ENCODE results near the gene OR52I1. TPM values are rescaled to one million over a fixed set of nuclear protein-coding genes. Genes with fewer than 3 reads are reported as not detected.

Gene OR52I1
- total RNA-seq, 1 donor from 2014 or later, result 0.27 TPM

GRCh38 chr11:4637662-4638047 lies 43.8 kb downstream of the OR52I1 start:
- no peak overlapping the region for H3K27ac Mint-ChIP-seq (ENCODE audit: unreplicated experiment)
- no peak for DNase-seq
- no peaks in the 10 kb centered on the region for H3K27me3 Mint-ChIP-seq (ENCODE audit: unreplicated experiment)
- H3K4me1 Mint-ChIP-seq (ENCODE audit: low read depth, unreplicated experiment), result peaks cover 1% of the 10 kb centered on the region
- TF ChIP-seq CTCF (IDR thresholded peaks at IDR 0.05; ENCODE audit: partially characterized antibody, unreplicated experiment), result no peak
- no peaks in the 10 kb centered on the region for H3K9me3 Mint-ChIP-seq (ENCODE audit: unreplicated experiment)
- H3K36me3 Mint-ChIP-seq (ENCODE audit: unreplicated experiment), result no peaks in the 10 kb centered on the region
- no peak overlapping the region for H3K4me3 Mint-ChIP-seq (ENCODE audit: unreplicated experiment)

GRCh38 chr11:4639931-4640330 lies 46.1 kb downstream of the OR52I1 start:
- no peak for TF ChIP-seq CTCF (IDR thresholded peaks at IDR 0.05; ENCODE audit: partially characterized antibody, unreplicated experiment)

GRCh38 chr11:4641501-4641900 lies 47.7 kb downstream of the OR52I1 start:
- no peak overlapping the region for H3K4me3 Mint-ChIP-seq (ENCODE audit: unreplicated experiment)
- no peaks in the 10 kb centered on the region for H3K36me3 Mint-ChIP-seq (ENCODE audit: unreplicated experiment)
- H3K4me1 Mint-ChIP-seq (ENCODE audit: low read depth, unreplicated experiment), result peaks cover 3% of the 10 kb centered on the region
- no peak for DNase-seq
- H3K9me3 Mint-ChIP-seq (ENCODE audit: unreplicated experiment), result no peaks in the 10 kb centered on the region
- no peak overlapping the region for H3K27ac Mint-ChIP-seq (ENCODE audit: unreplicated experiment)
- H3K27me3 Mint-ChIP-seq (ENCODE audit: unreplicated experiment), result peaks cover 4% of the 10 kb centered on the region
- TF ChIP-seq CTCF (IDR thresholded peaks at IDR 0.05; ENCODE audit: partially characterized antibody, unreplicated experiment), result no peak

More at GRCh38 chr11:4639931-4640330, 46.1 kb downstream of the OR52I1 start:
- no peaks in the 10 kb centered on the region for H3K36me3 Mint-ChIP-seq (ENCODE audit: unreplicated experiment)
- no peaks in the 10 kb centered on the region for H3K9me3 Mint-ChIP-seq (ENCODE audit: unreplicated experiment)
- peaks cover 3% of the 10 kb centered on the region for H3K4me1 Mint-ChIP-seq (ENCODE audit: low read depth, unreplicated experiment)
- peaks cover 4% of the 10 kb centered on the region for H3K27me3 Mint-ChIP-seq (ENCODE audit: unreplicated experiment)
- DNase-seq, result no peak
- no peak overlapping the region for H3K4me3 Mint-ChIP-seq (ENCODE audit: unreplicated experiment)
- no peak overlapping the region for H3K27ac Mint-ChIP-seq (ENCODE audit: unreplicated experiment)

GRCh38 chr11:4642043-4642442 lies 48.2 kb downstream of the OR52I1 start:
- no peak for TF ChIP-seq CTCF (IDR thresholded peaks at IDR 0.05; ENCODE audit: partially characterized antibody, unreplicated experiment)
- no peak for DNase-seq
- peaks cover 4% of the 10 kb centered on the region for H3K27me3 Mint-ChIP-seq (ENCODE audit: unreplicated experiment)
- no peaks in the 10 kb centered on the region for H3K9me3 Mint-ChIP-seq (ENCODE audit: unreplicated experiment)
- H3K4me3 Mint-ChIP-seq (ENCODE audit: unreplicated experiment), result no peak overlapping the region
- peaks cover 5% of the 10 kb centered on the region for H3K4me1 Mint-ChIP-seq (ENCODE audit: low read depth, unreplicated experiment)
- H3K36me3 Mint-ChIP-seq (ENCODE audit: unreplicated experiment), result no peaks in the 10 kb centered on the region
- no peak overlapping the region for H3K27ac Mint-ChIP-seq (ENCODE audit: unreplicated experiment)

- no peak for DNase-seq
- Mint-ChIP-seq H3K9me3 (ENCODE audit: unreplicated experiment) (peaks cover 2% of the 10 kb centered on the region), H3K4me3 (ENCODE audit: unreplicated experiment) (no peak overlapping the region), H3K4me1 (ENCODE audit: low read depth, unreplicated experiment) (peaks cover 13% of the 10 kb centered on the region), H3K27me3 (ENCODE audit: unreplicated experiment) (peaks cover 4% of the 10 kb centered on the region), H3K36me3 (ENCODE audit: unreplicated experiment) (no peaks in the 10 kb centered on the region), H3K27ac (ENCODE audit: unreplicated experiment) (no peak overlapping the region)
- TF ChIP-seq CTCF (IDR thresholded peaks at IDR 0.05; ENCODE audit: partially characterized antibody, unreplicated experiment), result no peak
Measured at GRCh38 chr11:4643076-4643475, 49.2 kb downstream of the OR52I1 start.

Measured in glutamatergic neuron (in vitro differentiated cells).